Thymus (tissue), 11 donors: Measurements from ENCODE around the gene HAND1. TPM values are rescaled to one million over a fixed set of nuclear protein-coding genes. Genes with fewer than 3 reads are reported as not detected.

Experiments used
- DNase-seq, 9 donors: peaks; one replicate each; pipeline ENCODE4 v3.0.0-alpha.2; 2013; ENCODE audit warnings: low spot score in 9 of 9, low read depth in 6 of 9, missing footprints in 1 of 9
- H3K27ac ChIP-seq, 2 donors: one replicate each; pipeline ENCODE4 v1.5.1; 2013; ENCODE audit warnings: control low read depth in 1 of 2, low read depth in 1 of 2, low read length in 1 of 2, mild to moderate bottlenecking in 1 of 2, moderate library complexity in 1 of 2
- H3K27me3 ChIP-seq, 2 donors: one replicate each; pipeline ENCODE4 v1.5.1; 2013; ENCODE audit warnings: low read length in 1 of 2; ENCODE audit not compliant: control insufficient read depth in 2 of 2, insufficient read depth in 1 of 2
- H3K36me3 ChIP-seq, 2 donors: one replicate each; pipeline ENCODE4 v1.5.1; 2013; ENCODE audit warnings: low read length in 1 of 2, mild to moderate bottlenecking in 1 of 2, moderate library complexity in 1 of 2; ENCODE audit not compliant: control insufficient read depth in 2 of 2, insufficient read depth in 2 of 2
- H3K4me1 ChIP-seq, 2 donors: one replicate each; pipeline ENCODE4 v1.5.1; 2013; ENCODE audit warnings: low read length in 2 of 2; ENCODE audit not compliant: control insufficient read depth in 2 of 2, insufficient read depth in 2 of 2
- H3K4me3 ChIP-seq, 2 donors: one replicate each; pipeline ENCODE4 v1.5.1; 2013; ENCODE audit warnings: low read length in 2 of 2, control low read depth in 1 of 2, mild to moderate bottlenecking in 1 of 2
- H3K9me3 ChIP-seq, 2 donors: one replicate each; pipeline ENCODE4 v1.5.1; 2013; ENCODE audit warnings: low read length in 1 of 2, mild to moderate bottlenecking in 1 of 2; ENCODE audit not compliant: control insufficient read depth in 2 of 2, insufficient read depth in 1 of 2
- WGBS: extraction: QIAGEN DNeasy Blood & Tissue Kit; methylation state at CpG from one replicate; pipeline ENCODE4 v1.1.7; 2013; 5-methylcytosine and 5-hydroxymethylcytosine counted together
- polyA plus RNA-seq: library from polyadenylated mRNA; stranded (reverse); fragments of 200-250 nt; gene quantifications from one replicate; pipeline ENCODE4 v1.2.3, GENCODE V29; 2013
- total RNA-seq: library from RNA; stranded (reverse); fragments of 120-200 nt; gene quantifications from one replicate; pipeline ENCODE4 v1.2.4, GENCODE V29; 2013
- donor health status: healthy.

HAND1 gene
- total and polyA plus RNA-seq, 2 donors = 0.19 to 0.68 TPM

DNA sequence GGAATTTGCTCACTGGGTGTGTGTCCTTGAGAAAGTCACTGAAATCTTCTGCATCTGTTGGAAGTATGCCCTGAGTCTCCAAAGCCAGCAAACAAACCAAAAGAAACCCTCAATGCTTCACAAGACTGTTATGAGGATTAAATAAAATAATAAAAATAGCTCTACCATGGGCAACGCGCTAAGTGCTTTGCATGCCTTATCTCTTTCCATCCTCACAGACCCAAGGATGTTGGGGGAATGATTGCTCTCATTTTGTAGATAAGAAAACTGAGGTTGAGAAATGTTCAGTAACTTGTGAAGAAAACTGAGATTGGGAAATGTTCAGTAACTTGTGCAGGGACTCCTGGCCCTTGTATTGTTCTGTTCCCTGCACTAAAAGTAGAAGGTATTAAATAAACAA, 7.9 kb downstream of the HAND1 start:
- 63% methylated on average over 2 of the region's 2 CpGs for WGBS
- Histone ChIP-seq H3K4me1 (peaks cover 6 to 15% of the 10 kb centered on the region in 2 donors), H3K27ac (no peak overlapping the region), H3K9me3 (peaks cover 0 to 11% of the 10 kb centered on the region in 2 donors), H3K27me3 (peaks cover 37 to 78% of the 10 kb centered on the region in 2 donors), H3K36me3 (no peaks in the 10 kb centered on the region), H3K4me3 (no peak overlapping the region)
- DNase-seq = no peak

DNA sequence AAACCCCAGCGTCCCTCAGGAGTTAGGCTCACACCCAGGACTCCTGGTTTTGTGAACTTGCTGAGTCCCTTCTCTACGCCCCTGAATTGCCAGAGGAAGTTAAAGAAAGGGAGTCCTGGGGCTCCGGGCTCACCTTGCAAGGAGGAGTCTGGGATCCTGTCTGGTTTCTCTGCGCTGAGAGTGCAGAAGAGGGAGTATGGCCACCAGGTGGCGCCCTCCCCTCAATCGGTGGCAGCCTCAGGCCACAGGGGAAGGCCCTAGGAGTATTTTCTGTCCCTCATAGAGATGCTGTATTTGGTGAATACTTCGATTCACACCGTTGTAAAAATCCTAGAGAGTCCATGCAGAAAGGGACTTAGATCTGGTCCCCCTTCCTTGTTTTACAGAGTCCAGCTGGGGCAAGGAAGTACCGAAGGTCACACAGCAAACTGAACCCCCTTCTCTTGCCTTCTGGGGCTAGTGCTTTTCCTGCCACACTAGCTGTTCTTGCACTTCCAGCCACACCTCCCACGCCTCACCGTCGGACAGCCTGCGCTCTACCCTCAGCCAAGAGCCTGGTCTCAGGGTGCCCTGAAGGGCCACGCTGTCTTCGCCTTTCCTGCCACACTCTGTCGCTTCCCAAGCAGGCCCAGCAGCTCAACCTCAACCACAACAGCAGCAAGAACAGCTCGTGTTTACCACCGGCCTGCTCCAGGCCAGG, 10.2 kb downstream of the HAND1 start:
- H3K27me3 ChIP-seq = peaks cover 17 to 55% of the 10 kb centered on the region in 2 donors
- H3K4me1 ChIP-seq = no peaks in the 10 kb centered on the region
- H3K4me3 ChIP-seq = no peak overlapping the region
- peak in 7 of 9 donors; percentile 32 to 74 (median 50) for DNase-seq
- peaks cover 0 to 3% of the 10 kb centered on the region in 2 donors for H3K9me3 ChIP-seq
- H3K27ac ChIP-seq = no peak overlapping the region
- H3K36me3 ChIP-seq = no peaks in the 10 kb centered on the region
- WGBS = 46% methylated on average over 18 of the region's 18 CpGs

DNA sequence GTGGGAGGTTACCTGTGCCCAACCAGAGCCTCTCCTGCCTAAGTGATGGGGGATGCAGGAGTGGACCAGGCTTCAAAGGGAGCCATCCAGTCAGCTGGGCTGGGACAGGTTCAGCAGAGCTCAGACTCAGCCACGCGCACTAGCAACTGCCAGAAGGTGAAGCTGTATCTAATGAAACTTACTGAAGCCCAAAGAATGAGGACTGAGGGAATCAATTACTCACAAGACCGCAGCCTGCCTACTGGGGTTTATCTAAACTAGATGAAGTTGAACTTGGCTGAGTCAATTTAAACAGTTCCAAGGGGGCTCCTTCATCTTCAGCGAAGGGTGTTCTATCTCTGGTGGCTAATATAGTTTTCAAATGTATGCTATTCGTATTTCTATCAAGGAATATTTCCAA, 11.4 kb downstream of the HAND1 start:
- DNase-seq = no peak
- 96% methylated on average over 5 of the region's 5 CpGs for WGBS
- Histone ChIP-seq H3K4me1 (no peaks in the 10 kb centered on the region), H3K36me3 (no peaks in the 10 kb centered on the region), H3K4me3 (no peak overlapping the region), H3K27me3 (peaks cover 14 to 43% of the 10 kb centered on the region in 2 donors), H3K27ac (no peak overlapping the region), H3K9me3 (no peaks in the 10 kb centered on the region)

DNA sequence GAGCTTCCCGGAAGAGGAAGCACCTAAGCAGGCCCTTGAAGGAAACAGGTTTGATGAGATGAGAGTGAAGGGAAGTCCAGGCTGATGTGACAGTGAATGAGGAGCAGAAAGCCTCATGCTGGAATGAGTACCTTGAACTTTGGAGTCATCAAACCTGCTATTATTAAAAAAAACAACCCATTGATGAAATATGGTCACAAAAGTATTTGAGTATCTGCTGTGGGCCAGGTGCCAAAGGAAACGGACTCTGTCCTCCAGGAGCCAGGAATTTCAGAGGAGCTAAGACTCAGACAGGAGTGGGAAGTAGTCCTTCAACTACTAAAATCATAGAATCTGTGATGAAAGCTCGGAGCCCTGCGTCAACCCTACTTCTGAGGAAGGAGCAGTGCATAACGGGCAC, 11.9 kb downstream of the HAND1 start:
- WGBS = 94% methylated on average over 5 of the region's 5 CpGs
- Histone ChIP-seq H3K4me3 (no peak overlapping the region), H3K9me3 (no peaks in the 10 kb centered on the region), H3K36me3 (peaks cover 0 to 1% of the 10 kb centered on the region in 2 donors), H3K27me3 (peaks cover 9 to 38% of the 10 kb centered on the region in 2 donors), H3K27ac (no peak overlapping the region), H3K4me1 (no peaks in the 10 kb centered on the region)
- no peak for DNase-seq

DNA sequence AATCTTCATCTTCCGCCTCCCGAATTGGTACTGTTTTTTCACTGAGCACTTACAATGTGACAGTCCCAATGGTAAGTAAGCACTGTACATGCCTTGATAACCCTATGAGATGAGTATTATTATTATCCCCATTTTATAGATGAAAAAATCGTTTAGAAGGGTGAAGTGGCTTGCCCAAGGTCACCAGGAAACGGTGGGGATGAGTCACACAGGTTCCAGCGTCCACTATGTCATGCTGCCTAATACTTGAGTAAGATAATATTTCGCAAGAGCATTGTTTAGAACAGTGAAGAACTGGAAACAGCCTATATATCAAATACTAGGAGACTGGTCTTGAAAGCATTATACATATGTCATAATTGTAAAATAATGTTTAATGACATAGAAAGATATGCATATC, 12.9 kb downstream of the HAND1 start:
- H3K4me3 ChIP-seq = no peak overlapping the region
- H3K4me1 ChIP-seq = no peaks in the 10 kb centered on the region
- H3K27ac ChIP-seq = no peak overlapping the region
- 86% methylated on average over 6 of the region's 6 CpGs for WGBS
- H3K9me3 ChIP-seq = no peaks in the 10 kb centered on the region
- no peak for DNase-seq
- H3K27me3 ChIP-seq = peaks cover 4 to 28% of the 10 kb centered on the region in 2 donors
- peaks cover 2 to 9% of the 10 kb centered on the region in 2 donors for H3K36me3 ChIP-seq

DNA sequence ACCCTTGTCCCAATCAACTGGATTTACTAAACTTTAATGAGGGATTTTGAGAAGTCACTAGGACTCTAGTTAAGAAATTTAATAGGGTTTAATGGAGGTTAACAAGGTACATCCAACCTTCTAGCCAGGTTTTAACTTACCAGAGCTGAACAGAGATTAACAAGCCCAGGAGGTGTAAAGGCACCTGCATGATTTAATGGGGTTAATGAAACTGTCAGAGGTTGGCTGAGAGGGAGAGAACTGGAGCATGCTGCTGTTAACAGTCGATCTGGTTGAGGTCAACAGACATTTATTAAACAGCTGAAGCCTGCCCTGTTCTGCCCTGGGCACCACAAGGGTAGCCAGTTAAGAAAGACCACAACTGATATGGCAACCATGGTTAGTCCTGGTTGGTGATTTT, 13.6 kb downstream of the HAND1 start:
- no peaks in the 10 kb centered on the region for H3K4me1 ChIP-seq
- H3K27ac ChIP-seq = no peak overlapping the region
- 81% methylated on average over 1 of the region's 1 CpG for WGBS
- H3K4me3 ChIP-seq = no peak overlapping the region
- no peak for DNase-seq
- H3K9me3 ChIP-seq = no peaks in the 10 kb centered on the region
- peaks cover 5 to 12% of the 10 kb centered on the region in 2 donors for H3K36me3 ChIP-seq
- peaks cover 0 to 21% of the 10 kb centered on the region in 2 donors for H3K27me3 ChIP-seq

DNA sequence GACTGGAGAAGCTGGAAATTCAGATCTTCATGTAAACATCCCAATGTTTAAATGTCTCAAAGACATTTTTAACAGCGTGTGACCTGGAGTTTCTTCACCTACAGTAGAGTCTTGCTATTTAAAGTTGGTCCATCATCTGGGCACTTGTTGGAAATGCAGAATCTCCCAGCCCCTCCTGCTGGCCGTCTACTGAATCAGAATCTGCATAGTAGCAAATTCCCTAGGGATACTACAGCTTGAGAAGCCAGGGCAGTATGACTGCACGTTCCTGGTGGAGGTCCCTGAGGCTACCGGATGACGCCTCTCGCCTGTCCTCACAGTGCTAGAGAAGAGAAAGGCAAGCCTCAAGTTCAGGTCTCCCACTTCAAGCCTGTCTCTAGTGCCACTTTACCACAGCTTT, 16.5 kb downstream of the HAND1 start:
- H3K27ac ChIP-seq = no peak overlapping the region
- WGBS = 89% methylated on average over 6 of the region's 6 CpGs
- no peak for DNase-seq
- H3K27me3 ChIP-seq = peaks cover 0 to 3% of the 10 kb centered on the region in 2 donors
- H3K4me1 ChIP-seq = no peaks in the 10 kb centered on the region
- peaks cover 29 to 31% of the 10 kb centered on the region in 2 donors for H3K36me3 ChIP-seq
- H3K4me3 ChIP-seq = no peak overlapping the region
- no peaks in the 10 kb centered on the region for H3K9me3 ChIP-seq

DNA sequence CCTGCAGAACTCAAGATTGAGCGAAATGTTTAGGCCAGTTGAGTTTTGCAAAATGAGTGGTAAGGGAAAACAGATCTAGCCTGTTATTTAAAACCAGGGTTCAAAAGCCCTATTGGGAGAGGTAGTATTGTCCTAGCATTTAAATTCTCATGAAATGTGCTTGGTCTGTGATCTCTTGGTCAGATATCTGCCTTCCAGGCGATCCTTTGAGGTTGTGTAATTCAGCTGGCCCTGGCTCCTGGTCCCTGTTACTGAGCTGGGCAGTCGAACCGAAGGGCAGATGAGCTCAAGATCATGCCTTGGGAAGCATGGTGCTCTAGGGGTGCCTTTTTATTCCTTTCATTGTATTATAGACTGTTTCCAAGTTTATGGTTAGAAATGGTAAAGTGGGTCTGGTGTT, 17.9 kb downstream of the HAND1 start:
- Histone ChIP-seq H3K27me3 (no peaks in the 10 kb centered on the region), H3K9me3 (no peaks in the 10 kb centered on the region), H3K4me3 (no peak overlapping the region), H3K4me1 (no peaks in the 10 kb centered on the region), H3K36me3 (peaks cover 40 to 41% of the 10 kb centered on the region in 2 donors), H3K27ac (no peak overlapping the region)
- WGBS = 98% methylated on average over 4 of the region's 4 CpGs
- no peak for DNase-seq

DNA sequence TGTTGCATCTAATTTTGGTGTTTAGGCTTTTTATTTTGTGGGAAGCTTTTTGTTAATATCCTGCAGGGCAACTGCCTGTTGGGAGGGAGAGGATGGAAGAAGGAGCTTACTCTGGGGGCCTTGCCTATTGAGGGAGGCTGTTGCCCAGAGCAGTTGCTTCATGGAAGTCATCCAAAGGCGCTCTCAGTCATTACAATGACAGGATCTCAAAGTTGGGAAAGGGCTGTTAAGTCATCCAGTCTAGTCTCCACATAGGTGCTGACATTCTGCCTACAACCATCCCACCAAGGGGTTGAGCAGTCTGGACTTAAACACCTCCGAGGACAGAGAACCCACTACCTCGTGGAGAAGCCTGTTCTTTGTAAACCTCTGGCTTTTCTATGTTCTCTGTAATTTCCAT, 19.0 kb downstream of the HAND1 start:
- 91% methylated on average over 3 of the region's 3 CpGs for WGBS
- H3K36me3 ChIP-seq = peaks cover 49 to 53% of the 10 kb centered on the region in 2 donors
- H3K4me3 ChIP-seq = no peak overlapping the region
- no peaks in the 10 kb centered on the region for H3K4me1 ChIP-seq
- H3K27me3 ChIP-seq = no peaks in the 10 kb centered on the region
- no peak for DNase-seq
- H3K9me3 ChIP-seq = no peaks in the 10 kb centered on the region
- no peak overlapping the region for H3K27ac ChIP-seq
